H9 (cell line): ENCODE results near the gene WFIKKN2. TPM values are rescaled to one million over a fixed set of nuclear protein-coding genes. Genes with fewer than 3 reads are reported as not detected.

Source experiments
- DNase-seq: peaks from one replicate; pipeline ENCODE4 v3.0.0-alpha.2; 2017
- H2AFZ ChIP-seq: one replicate; pipeline ENCODE4 v1.6.1; 2013; ENCODE audit warnings: mild to moderate bottlenecking, low read length, control low read depth, moderate library complexity
- H2AK5ac ChIP-seq: 2 replicates; pipeline ENCODE4 v1.6.1; 2013; ENCODE audit warnings: low read length, control low read depth, mixed read lengths; ENCODE audit not compliant: insufficient read length
- H2BK120ac ChIP-seq: one replicate; pipeline ENCODE4 v1.6.1; 2013; ENCODE audit warnings: low read depth, mild to moderate bottlenecking, low read length, control low read depth, inconsistent platforms; ENCODE audit not compliant: poor library complexity, severe bottlenecking
- H2BK12ac ChIP-seq: 2 replicates; pipeline ENCODE4 v1.6.1; 2013; ENCODE audit warnings: low read length, control low read depth, mixed read lengths, low read depth; ENCODE audit not compliant: insufficient read length
- H2BK15ac ChIP-seq: 2 replicates; pipeline ENCODE4 v1.6.1; 2013; ENCODE audit warnings: low read depth, low read length, control low read depth
- H2BK20ac ChIP-seq: one replicate; pipeline ENCODE4 v1.6.1; 2013; ENCODE audit warnings: low read depth, mild to moderate bottlenecking, low read length, control low read depth, inconsistent platforms; ENCODE audit not compliant: poor library complexity, severe bottlenecking
- H2BK5ac ChIP-seq: 2 replicates; pipeline ENCODE4 v1.6.1; 2013; ENCODE audit warnings: low read length, control low read depth, mixed read lengths; ENCODE audit not compliant: insufficient read length
- H3K14ac ChIP-seq: 2 replicates; pipeline ENCODE4 v1.6.1; 2013; ENCODE audit warnings: low read length, control low read depth; ENCODE audit not compliant: insufficient read depth
- H3K18ac ChIP-seq: 2 replicates; pipeline ENCODE4 v1.6.1; 2013; ENCODE audit warnings: low read depth, mild to moderate bottlenecking, mixed read lengths, low read length, control low read depth; ENCODE audit not compliant: insufficient read length
- H3K23ac ChIP-seq: 2 replicates; pipeline ENCODE4 v1.6.1; 2013; ENCODE audit warnings: low read length, control low read depth, mixed read lengths, low read depth; ENCODE audit not compliant: insufficient read length
- H3K23me2 ChIP-seq: 2 replicates; pipeline ENCODE4 v1.6.1; 2013; ENCODE audit warnings: low read depth, mild to moderate bottlenecking, mixed read lengths, low read length, control low read depth; ENCODE audit not compliant: insufficient read length, poor library complexity, severe bottlenecking
- H3K27ac ChIP-seq: 2 replicates; pipeline ENCODE4 v1.5.1; 2013; ENCODE audit warnings: low read length, control low read depth, mixed read lengths, low read depth; ENCODE audit not compliant: insufficient read length
- H3K27me3 ChIP-seq: 2 replicates; pipeline ENCODE4 v1.6.1; 2013; ENCODE audit warnings: low read length, control low read depth, inconsistent platforms; ENCODE audit not compliant: insufficient read depth
- H3K4ac ChIP-seq: 2 replicates; pipeline ENCODE4 v1.6.1; 2013; ENCODE audit warnings: low read depth, mild to moderate bottlenecking, control low read depth, inconsistent platforms, low read length, moderate library complexity
- H3K4me1 ChIP-seq: 2 replicates; pipeline ENCODE4 v1.6.1; 2013; ENCODE audit warnings: low read length, control low read depth, inconsistent platforms; ENCODE audit not compliant: insufficient read depth
- H3K4me2 ChIP-seq: 2 replicates; pipeline ENCODE4 v1.6.1; 2013; ENCODE audit warnings: low read length, control low read depth, mixed read lengths; ENCODE audit not compliant: insufficient read length, insufficient read depth
- H3K56ac ChIP-seq: 2 replicates; pipeline ENCODE4 v1.6.1; 2013; ENCODE audit warnings: low read depth, mild to moderate bottlenecking, mixed read lengths, low read length, control low read depth; ENCODE audit not compliant: insufficient read length
- H3K79me1 ChIP-seq: 2 replicates; pipeline ENCODE4 v1.6.1; 2013; ENCODE audit warnings: low read depth, mild to moderate bottlenecking, moderate library complexity, low read length, control low read depth, inconsistent platforms; ENCODE audit not compliant: insufficient read depth, poor library complexity, severe bottlenecking
- H3K79me2 ChIP-seq: 2 replicates; pipeline ENCODE4 v1.6.1; 2013; ENCODE audit warnings: low read length, control low read depth, inconsistent platforms; ENCODE audit not compliant: insufficient read depth
- H3K9ac ChIP-seq: 2 replicates; pipeline ENCODE4 v1.6.1; 2013; ENCODE audit warnings: low read length, control low read depth, mixed read lengths; ENCODE audit not compliant: insufficient read length; ENCODE audit errors: extremely low read depth
- H3K9me3 ChIP-seq: one replicate; pipeline ENCODE4 v1.6.1; 2013; ENCODE audit warnings: low read depth, low read length, inconsistent platforms; ENCODE audit not compliant: control insufficient read depth
- H3T11ph ChIP-seq: one replicate; pipeline ENCODE4 v1.6.1; 2013; ENCODE audit warnings: mild to moderate bottlenecking, low read length, control low read depth, inconsistent platforms
- H4K20me1 ChIP-seq: one replicate; pipeline ENCODE4 v1.6.1; 2013; ENCODE audit not compliant: control insufficient read depth, insufficient read length, insufficient read depth
- H4K5ac ChIP-seq: 2 replicates; pipeline ENCODE4 v1.6.1; 2013; ENCODE audit warnings: low read depth, mild to moderate bottlenecking, mixed read lengths, low read length, control low read depth; ENCODE audit not compliant: insufficient read length
- H4K8ac ChIP-seq: replicated peaks from 2 replicates; pipeline ENCODE4 v1.6.1; 2013; ENCODE audit warnings: low read length, control low read depth, mixed read lengths, low read depth; ENCODE audit not compliant: insufficient read length
- H4K91ac ChIP-seq: 2 replicates; pipeline ENCODE4 v1.6.1; 2013; ENCODE audit warnings: low read depth, mild to moderate bottlenecking, moderate library complexity, mixed read lengths, low read length, control low read depth; ENCODE audit not compliant: insufficient read length
- H3K27ac Mint-ChIP-seq, 3 experiments: 2 replicates in 2 of 3; 3 replicates in 1 of 3; pipeline ENCODE4 v1.8.0; 2020 to 2021; ENCODE audit warnings: mixed read lengths in 3 of 3, mild to moderate bottlenecking in 1 of 3, moderate library complexity in 1 of 3
- H3K27me3 Mint-ChIP-seq: 2 replicates; pipeline ENCODE4 v1.8.0; 2021; ENCODE audit warnings: low read depth, mild to moderate bottlenecking, moderate library complexity, mixed read lengths
- H3K36me3 Mint-ChIP-seq, 3 experiments: 2 replicates in 2 of 3; 3 replicates in 1 of 3; pipeline ENCODE4 v1.8.0; 2020 to 2021; ENCODE audit warnings: low read depth in 3 of 3, mixed read lengths in 3 of 3; ENCODE audit not compliant: insufficient read depth in 1 of 3
- H3K4me1 Mint-ChIP-seq, 2 experiments: 2 replicates each; pipeline ENCODE4 v1.8.0; 2020; ENCODE audit warnings: mixed read lengths in 2 of 2
- H3K4me3 Mint-ChIP-seq, 2 experiments: 2 replicates in 1 of 2; 3 replicates in 1 of 2; pipeline ENCODE4 v1.8.0; 2020 to 2021; ENCODE audit warnings: mild to moderate bottlenecking in 2 of 2, mixed read lengths in 2 of 2, moderate library complexity in 1 of 2
- H3K9me3 Mint-ChIP-seq, 2 experiments: 2 replicates in 1 of 2; 3 replicates in 1 of 2; pipeline ENCODE4 v1.8.0; 2020; ENCODE audit warnings: mild to moderate bottlenecking in 2 of 2, mixed read lengths in 2 of 2, moderate library complexity in 1 of 2
- WGBS: extraction: QIAGEN DNeasy Blood & Tissue Kit; methylation state at CpG from one replicate; pipeline ENCODE4 v1.1.7; 2013; ENCODE audit warnings: missing lambda C conversion rate, low lambda C conversion rate, mixed read lengths; ENCODE audit not compliant: insufficient read length; ENCODE audit errors: extremely low coverage; 5-methylcytosine and 5-hydroxymethylcytosine counted together
- total RNA-seq: library from RNA; stranded (reverse); gene quantifications from 2 replicates; pipeline ENCODE4 v1.2.1, GENCODE V29; 2021
- TF ChIP-seq, protein P1 (sequence below): fragments of 200-600 bp; sonication (generic); conservative IDR thresholded peaks from 3 replicates; pipeline ENCODE4 v1.8.0; 2021; ENCODE audit warnings: antibody characterized with exemption, mild to moderate bottlenecking

Gene WFIKKN2
- total RNA-seq, 1 experiment from 2014 or later = 1.1 TPM

DNA sequence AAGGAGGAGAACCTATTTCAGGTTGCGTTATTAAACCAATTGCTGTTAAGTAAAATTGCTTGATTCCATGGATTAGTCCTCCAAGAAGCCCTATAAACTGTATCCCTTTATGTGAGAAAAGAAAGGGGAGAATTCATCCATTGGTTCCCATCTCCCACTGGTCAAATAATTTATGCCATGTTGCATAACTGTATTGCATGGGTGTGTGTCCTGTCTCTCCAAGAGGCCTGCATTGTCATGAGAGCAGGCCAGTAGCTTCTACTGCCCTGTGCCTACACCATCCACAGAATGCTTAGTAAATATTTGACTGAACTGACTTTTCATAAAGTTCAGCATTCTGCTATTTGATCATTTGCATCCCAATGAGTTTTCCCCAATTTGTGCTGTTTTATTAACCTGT lies 42.5 kb downstream of the WFIKKN2 start:
- DNase-seq = no peak
- H2AFZ ChIP-seq = no peak overlapping the region
- no peak overlapping the region for H3K4me2 ChIP-seq
- H2AK5ac ChIP-seq = no peak overlapping the region
- no peaks in the 10 kb centered on the region for H3K79me2 ChIP-seq
- Mint-ChIP-seq H3K4me1 (peaks cover under 1 to 2% of the 10 kb centered on the region in 2 experiments; a peak in 2 of 4 replicates), H3K4me3 (no peak overlapping the region), H3K9me3 (peaks cover 4 to 5% of the 10 kb centered on the region in 2 experiments), H3K27ac (no peak overlapping the region; a peak in 2 of 7 replicates), H3K27me3 (no peaks in the 10 kb centered on the region), H3K36me3 (peaks cover 0 to 4% (median 0%) of the 10 kb centered on the region in 3 experiments; a peak in 3 of 7 replicates)
- H2BK120ac ChIP-seq = no peak overlapping the region
- H3K27ac ChIP-seq = no peak overlapping the region
- no peaks in the 10 kb centered on the region for H3K79me1 ChIP-seq
- no peak overlapping the region for H3T11ph ChIP-seq
- H3K27me3 ChIP-seq = no peaks in the 10 kb centered on the region
- no peak overlapping the region for H2BK15ac ChIP-seq
- H3K4me1 ChIP-seq = no peaks in the 10 kb centered on the region
- no peak overlapping the region for H2BK20ac ChIP-seq
- no peak overlapping the region for H3K4ac ChIP-seq
- H2BK5ac ChIP-seq = no peak overlapping the region
- H3K14ac ChIP-seq = no peak overlapping the region
- H3K18ac ChIP-seq = no peak overlapping the region
- H3K56ac ChIP-seq = no peak overlapping the region
- H3K9ac ChIP-seq = no peak overlapping the region
- H3K23ac ChIP-seq = no peak overlapping the region
- H2BK12ac ChIP-seq = no peak overlapping the region
- H4K5ac ChIP-seq = no peak overlapping the region
- H4K20me1 ChIP-seq = no peaks in the 10 kb centered on the region
- no peaks in the 10 kb centered on the region for H3K9me3 ChIP-seq
- H4K91ac ChIP-seq = no peak overlapping the region
- H4K8ac ChIP-seq = no peak overlapping the region
- no CpG with 5 or more reads among the region's 1 CpG for WGBS
- TF ChIP-seq, protein P1, sequence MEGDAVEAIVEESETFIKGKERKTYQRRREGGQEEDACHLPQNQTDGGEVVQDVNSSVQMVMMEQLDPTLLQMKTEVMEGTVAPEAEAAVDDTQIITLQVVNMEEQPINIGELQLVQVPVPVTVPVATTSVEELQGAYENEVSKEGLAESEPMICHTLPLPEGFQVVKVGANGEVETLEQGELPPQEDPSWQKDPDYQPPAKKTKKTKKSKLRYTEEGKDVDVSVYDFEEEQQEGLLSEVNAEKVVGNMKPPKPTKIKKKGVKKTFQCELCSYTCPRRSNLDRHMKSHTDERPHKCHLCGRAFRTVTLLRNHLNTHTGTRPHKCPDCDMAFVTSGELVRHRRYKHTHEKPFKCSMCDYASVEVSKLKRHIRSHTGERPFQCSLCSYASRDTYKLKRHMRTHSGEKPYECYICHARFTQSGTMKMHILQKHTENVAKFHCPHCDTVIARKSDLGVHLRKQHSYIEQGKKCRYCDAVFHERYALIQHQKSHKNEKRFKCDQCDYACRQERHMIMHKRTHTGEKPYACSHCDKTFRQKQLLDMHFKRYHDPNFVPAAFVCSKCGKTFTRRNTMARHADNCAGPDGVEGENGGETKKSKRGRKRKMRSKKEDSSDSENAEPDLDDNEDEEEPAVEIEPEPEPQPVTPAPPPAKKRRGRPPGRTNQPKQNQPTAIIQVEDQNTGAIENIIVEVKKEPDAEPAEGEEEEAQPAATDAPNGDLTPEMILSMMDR = no peak
- H3K23me2 ChIP-seq = no peaks in the 10 kb centered on the region
